ENCODE measurements around the gene PCBP2.

The PCBP2 gene

DNA sequence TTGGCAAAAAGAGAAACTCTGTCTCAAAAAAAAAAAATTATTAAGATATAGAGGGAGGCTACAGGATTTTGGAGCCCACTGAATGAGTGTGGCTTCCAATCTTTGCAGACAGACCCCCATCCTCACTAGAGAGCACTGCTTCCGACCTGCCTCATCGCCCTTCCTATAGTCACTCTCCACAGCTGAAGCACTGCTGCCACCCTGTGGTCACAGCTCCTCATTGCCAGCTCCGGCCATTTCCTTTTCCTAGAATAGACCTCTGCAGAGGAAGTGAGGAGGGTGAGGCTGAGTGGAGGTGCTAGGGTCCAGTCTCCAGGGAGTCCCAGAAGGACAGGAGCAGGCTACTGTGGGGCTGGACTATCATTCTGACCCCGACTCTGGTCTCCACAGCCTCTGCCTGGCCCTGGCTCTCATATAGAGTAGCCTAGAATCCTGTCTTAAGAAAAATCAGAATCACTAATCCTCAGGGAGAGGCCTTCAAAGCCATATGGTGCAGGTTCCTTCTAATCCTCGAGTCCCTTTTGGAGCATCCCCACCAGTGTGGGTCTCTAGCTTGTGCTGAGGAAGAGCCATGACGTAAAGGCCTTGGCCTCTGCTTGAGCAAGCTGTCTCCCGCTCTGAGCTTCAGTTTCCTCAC is 56.8 kb downstream of the PCBP2 start:
- DNase-seq (ENCODE audit: low spot score), result peak; percentile 93

DNA sequence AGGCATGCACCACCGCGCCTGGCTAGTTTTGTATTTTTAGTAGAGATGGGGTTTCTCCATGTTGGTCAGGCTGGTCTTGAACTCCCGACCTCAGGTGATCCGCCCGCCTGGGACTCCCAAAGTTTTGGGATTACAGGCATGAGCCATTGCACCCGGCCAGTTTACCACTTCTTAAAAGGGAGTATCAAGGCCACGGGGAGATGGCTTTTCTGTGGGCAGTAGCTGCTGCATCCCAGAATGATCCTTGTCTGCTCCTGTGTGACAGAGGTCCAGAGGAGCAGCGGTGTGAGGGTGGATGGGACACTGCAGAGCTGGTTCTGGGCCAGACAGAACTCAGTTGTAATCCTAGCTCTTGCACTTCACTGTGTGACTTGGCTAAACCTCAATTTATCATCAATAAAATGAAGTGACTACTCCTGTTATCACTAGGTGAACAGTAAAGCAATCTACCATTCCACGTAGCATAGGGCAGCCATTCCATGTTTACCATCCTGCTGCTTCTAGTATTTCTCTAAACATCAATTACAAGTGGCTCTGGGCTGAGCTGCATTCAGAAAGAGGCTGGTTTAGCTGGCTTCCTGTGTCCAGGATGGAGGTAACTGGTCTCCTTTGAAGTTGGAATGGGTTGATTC is 58.4 kb downstream of the PCBP2 start:
- no peak for DNase-seq (ENCODE audit: low spot score)

DNA sequence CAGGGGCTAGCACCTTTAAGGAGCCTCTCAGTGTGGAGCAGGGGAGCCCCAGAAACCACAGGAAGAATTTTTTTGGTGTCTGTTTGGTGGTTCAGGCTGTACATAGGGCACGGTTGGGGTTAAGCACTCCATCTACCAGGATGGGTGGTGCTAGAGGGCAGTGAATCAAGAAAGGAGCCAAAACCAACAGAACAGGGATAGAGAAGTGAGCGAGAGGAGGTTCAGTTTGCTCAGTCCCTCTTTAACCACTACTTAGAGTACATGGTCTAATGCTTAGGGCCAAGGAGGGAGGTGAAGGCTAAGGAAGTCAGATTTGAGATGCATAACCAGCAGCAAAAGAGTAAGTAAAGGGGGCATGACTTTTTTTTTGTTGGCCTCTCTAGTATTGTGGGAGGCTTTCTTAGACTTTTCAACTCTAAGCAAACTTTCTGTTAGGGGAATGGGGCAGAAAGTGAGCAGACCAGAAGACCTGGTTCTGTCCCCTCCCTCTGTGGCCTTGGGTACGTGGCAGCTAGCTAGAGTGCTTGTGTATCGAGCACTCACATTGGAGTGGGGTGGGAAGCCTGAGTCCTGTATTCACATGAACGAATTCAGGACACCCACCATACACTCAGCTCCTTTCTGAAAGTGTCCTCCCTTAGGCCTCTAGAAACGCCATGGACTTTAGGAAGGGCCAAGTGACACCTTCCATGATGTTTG is 62.0 kb downstream of the PCBP2 start:
- DNase-seq (ENCODE audit: low spot score), result no peak

- DNase-seq (ENCODE audit: low spot score), result no peak
These were observed 62.9 kb downstream of the PCBP2 start for GRCh38 chr12:53514628-53515290.

DNA sequence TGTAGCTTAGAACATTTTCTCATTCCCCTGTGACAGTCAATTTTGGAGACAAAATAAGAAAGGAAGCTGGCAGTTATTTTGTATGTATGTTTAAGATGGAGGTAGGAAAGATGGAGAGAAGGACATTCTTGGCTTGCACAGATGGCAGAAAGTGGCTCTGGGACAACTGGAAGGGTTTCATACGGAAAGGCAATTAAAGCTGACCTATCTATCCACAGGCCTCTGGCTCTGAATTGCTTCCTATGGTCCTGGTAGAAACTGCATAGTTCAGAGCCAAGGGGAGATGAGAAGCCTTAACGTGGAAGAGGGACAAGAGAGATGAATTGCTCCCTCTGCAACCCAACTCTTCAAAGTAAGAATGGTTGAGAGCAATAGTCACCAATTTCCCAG is 63.4 kb downstream of the PCBP2 start:
- no peak for DNase-seq (ENCODE audit: low spot score)

DNA sequence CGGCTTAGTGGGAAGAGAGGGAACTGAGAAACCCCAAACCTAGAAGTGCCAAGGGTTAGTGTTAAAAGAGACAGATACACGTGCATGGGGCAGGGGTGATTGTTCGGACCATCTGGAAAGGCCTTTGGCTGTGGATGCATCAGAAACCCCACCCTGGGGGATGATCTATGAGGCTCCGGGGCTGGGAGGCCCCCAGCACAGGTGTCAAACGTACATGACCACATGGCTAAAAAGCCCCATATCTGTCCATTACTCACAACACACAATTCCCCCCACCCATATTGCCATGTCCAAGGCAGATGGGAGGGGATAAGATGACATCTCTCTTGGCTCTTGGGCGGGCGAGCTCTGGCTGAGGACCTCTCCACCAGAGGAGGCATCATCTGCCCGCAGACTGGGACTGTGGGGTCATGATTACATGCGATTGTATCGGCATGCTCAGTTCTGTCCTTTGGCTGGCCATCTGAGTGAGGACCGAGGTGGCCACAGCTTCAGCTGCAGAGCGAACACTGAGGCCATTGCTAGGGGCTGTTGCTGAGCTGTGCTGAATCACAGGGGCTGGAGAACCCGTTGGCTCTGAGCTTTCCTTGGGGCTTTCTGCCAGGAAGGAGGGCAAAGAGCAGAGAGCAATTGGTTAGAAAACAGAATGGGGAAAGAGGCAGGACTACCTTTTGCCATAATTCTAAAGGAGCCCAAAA is 65.0 kb downstream of the PCBP2 start:
- DNase-seq (ENCODE audit: low spot score), result no peak

GRCh38 chr12:53518381-53518780 is 66.5 kb downstream of the PCBP2 start:
- DNase-seq (ENCODE audit: low spot score), result no peak

DNA sequence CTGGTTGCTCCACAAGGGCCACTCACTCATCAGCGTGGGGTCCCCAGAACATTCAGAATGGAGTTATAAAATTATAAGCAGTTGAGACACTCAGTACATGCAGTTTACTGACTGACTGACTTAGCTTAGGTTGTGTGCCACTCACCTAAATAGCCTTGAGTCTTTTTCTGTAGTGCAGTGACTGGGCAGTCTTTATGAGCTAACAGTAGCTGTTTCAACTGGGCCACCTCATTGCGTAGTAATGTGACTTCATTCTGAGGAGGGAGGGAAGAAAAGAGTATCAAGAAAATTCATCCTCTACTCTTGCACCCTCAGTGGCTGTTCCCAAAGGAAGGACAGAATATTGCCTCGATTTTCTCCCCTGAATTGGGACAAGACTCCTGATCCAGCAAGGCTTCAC is 71.2 kb downstream of the PCBP2 start:
- DNase-seq (ENCODE audit: low spot score), result no peak

DNA sequence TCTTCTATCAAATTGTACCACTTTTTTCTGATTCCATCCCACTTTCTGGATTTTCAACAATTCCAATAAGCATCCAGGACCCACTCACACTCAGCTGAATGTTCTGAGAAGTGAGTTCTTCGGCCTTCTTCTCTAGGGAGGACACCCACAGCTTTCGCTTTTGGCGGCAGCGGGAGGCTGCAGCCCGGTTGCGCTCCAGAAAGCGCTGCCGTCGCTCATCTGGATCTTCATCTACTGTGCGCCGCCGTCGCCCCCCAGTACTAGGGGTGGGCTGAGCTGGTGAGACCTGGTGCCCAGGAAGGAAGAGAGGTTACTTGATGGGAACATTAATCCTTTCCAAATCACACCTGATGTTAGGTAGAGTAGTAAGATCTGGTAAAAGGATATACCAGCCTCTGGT is 72.6 kb downstream of the PCBP2 start:
- no peak for DNase-seq (ENCODE audit: low spot score)

DNA sequence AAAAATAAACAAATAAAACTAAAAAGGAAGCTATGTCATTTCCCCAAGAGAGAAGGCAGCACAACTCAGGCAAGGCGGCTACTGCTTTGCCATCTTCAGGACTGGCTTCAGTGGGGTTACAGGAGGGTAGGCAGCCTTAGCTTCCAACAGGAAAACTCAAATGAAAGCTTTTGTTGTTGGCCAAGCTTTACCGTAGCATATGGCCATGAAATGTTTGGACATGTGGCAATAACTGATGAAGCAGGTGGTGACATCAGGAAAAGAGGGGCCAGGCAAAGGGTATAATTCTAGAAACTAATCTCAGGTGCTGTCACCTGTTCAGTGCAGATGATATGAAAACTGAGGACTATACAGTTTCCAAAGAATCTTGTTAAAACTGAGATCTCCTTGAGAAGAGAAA is 78.2 kb downstream of the PCBP2 start:
- DNase-seq (ENCODE audit: low spot score), result no peak

Data from Ammon's horn (tissue), 1 donor.